Tibial nerve (tissue), 4 donors: Measurements from ENCODE around the gene PDHX. TPM values are rescaled to one million over a fixed set of nuclear protein-coding genes. Genes with fewer than 3 reads are reported as not detected.
"Not testable (repeated sequence)": the region's sequence is repeated elsewhere in the genome, so short reads cannot be mapped to it uniquely, and the experiment has no call there.

Experiments used
- DNase-seq, 2 donors: peaks; one replicate each; pipeline ENCODE4 v3.0.0-alpha.2; 2019; ENCODE audit warnings: low spot score in 2 of 2
- H3K27ac ChIP-seq, 4 donors: fragments of 200-600 bp; sonication (generic) in 3 of 4; one replicate each; pipeline ENCODE4 v1.5.1; 2017 to 2019; ENCODE audit warnings: mild to moderate bottlenecking in 1 of 4
- H3K27me3 ChIP-seq, 2 donors: fragments of 200-600 bp; sonication (generic) in 1 of 2; one replicate each; pipeline versions ENCODE4 v1.5.1 to v1.6.0; 2017 to 2019
- H3K36me3 ChIP-seq, 3 donors: fragments of 200-600 bp; sonication (generic); one replicate each; pipeline ENCODE4 v1.5.1; 2018 to 2019
- H3K4me1 ChIP-seq, 4 donors: fragments of 200-600 bp; sonication (generic) in 3 of 4; one replicate each; pipeline ENCODE4 v1.5.1; 2017 to 2019
- H3K4me3 ChIP-seq, 4 donors: fragments of 200-600 bp; sonication (generic) in 3 of 4; one replicate each; pipeline ENCODE4 v1.5.1; 2017 to 2019; ENCODE audit warnings: mild to moderate bottlenecking in 1 of 4, moderate library complexity in 1 of 4
- H3K9me3 ChIP-seq, 4 donors: fragments of 200-600 bp; sonication (generic) in 3 of 4; one replicate each; pipeline ENCODE4 v1.5.1; 2017 to 2019
- EP300 ChIP-seq, 2 donors: sonication (generic); formaldehyde crosslinking; IDR thresholded peaks; one replicate each; pipeline ENCODE4 v1.6.1; 2017; ENCODE audit warnings: antibody characterized with exemption in 2 of 2, mild to moderate bottlenecking in 1 of 2
- POLR2A ChIP-seq, 2 donors: fragments of 450-650 bp; IDR thresholded peaks; one replicate each; pipeline ENCODE4 v1.6.1; 2017; ENCODE audit warnings: antibody characterized with exemption in 2 of 2, mild to moderate bottlenecking in 2 of 2, moderate library complexity in 2 of 2
- WGBS, 2 donors: methylation state at CpG; one replicate each; pipeline ENCODE4 v1.1.5; 2018; 5-methylcytosine and 5-hydroxymethylcytosine counted together
- total RNA-seq, 4 donors: library from RNA; depleted of rRNA; stranded (reverse); fragments of >200 nt; gene quantifications; one replicate each; pipeline ENCODE4 v1.1.0, GENCODE V29; 2016
- TF ChIP-seq, protein P1 (sequence below), 5 experiments: fragments of 200-600 bp in 3 of 5; fragments of 450-650 bp in 2 of 5; sonication (generic) in 3 of 5; IDR thresholded peaks; one replicate each; pipeline ENCODE4 v1.5.1; 2016 to 2019; ENCODE audit warnings: antibody characterized with exemption in 5 of 5, mild to moderate bottlenecking in 3 of 5, moderate library complexity in 2 of 5

Gene PDHX
- total RNA-seq, 4 donors from 2014 or later: 18.8 to 30.6 (median 23.2) TPM

DNA sequence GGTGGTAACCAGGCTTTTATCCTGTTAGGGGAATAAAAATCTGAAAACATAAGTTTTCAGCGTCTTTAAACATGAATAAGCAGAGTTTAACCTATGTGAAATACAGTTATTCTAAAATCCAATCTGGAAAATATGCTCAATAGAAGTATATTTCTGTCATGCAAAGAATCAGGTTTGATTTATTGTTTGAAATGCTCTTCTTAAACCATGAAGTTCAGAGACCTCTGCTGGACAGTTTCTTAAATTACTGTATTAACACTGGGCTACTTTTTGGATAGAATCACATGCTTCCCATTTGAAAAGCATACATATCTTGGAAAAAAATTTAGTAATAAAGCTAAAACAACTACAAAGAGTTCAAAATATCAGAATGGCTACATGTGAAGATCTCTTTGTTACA lies 25.6 kb upstream of the PDHX start:
- Histone ChIP-seq H3K27ac (no peak overlapping the region), H3K36me3 (peaks cover 0 to 22% (median 0%) of the 10 kb centered on the region in 3 donors), H3K9me3 (no peaks in the 10 kb centered on the region), H3K4me3 (no peak overlapping the region), H3K27me3 (no peaks in the 10 kb centered on the region), H3K4me1 (peaks cover 0 to 26% (median 2%) of the 10 kb centered on the region in 4 donors)
- 49 to 63% methylated on average over 1 of the region's 1 CpG for WGBS, 2 donors
- TF ChIP-seq, protein P1, sequence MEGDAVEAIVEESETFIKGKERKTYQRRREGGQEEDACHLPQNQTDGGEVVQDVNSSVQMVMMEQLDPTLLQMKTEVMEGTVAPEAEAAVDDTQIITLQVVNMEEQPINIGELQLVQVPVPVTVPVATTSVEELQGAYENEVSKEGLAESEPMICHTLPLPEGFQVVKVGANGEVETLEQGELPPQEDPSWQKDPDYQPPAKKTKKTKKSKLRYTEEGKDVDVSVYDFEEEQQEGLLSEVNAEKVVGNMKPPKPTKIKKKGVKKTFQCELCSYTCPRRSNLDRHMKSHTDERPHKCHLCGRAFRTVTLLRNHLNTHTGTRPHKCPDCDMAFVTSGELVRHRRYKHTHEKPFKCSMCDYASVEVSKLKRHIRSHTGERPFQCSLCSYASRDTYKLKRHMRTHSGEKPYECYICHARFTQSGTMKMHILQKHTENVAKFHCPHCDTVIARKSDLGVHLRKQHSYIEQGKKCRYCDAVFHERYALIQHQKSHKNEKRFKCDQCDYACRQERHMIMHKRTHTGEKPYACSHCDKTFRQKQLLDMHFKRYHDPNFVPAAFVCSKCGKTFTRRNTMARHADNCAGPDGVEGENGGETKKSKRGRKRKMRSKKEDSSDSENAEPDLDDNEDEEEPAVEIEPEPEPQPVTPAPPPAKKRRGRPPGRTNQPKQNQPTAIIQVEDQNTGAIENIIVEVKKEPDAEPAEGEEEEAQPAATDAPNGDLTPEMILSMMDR (IDR thresholded peaks at IDR 0.05): peak; percentile 17 to 60 (median 42)
- TF ChIP-seq EP300 (IDR thresholded peaks at IDR 0.05): no peak
- no peak for DNase-seq

- no peaks in the 10 kb centered on the region for H3K9me3 ChIP-seq
- TF ChIP-seq EP300 (IDR thresholded peaks at IDR 0.05) (no peak), POLR2A (IDR thresholded peaks at IDR 0.05) (no peak)
- TF ChIP-seq, protein P1 (IDR thresholded peaks at IDR 0.05): no peak
- no peak overlapping the region for H3K4me3 ChIP-seq
- H3K36me3 ChIP-seq: peaks cover 0 to 20% (median 0%) of the 10 kb centered on the region in 3 donors
- H3K27ac ChIP-seq: no peak overlapping the region
- peaks cover 0 to 26% (median 2%) of the 10 kb centered on the region in 4 donors for H3K4me1 ChIP-seq
- no peak for DNase-seq
- H3K27me3 ChIP-seq: no peaks in the 10 kb centered on the region
- 35 to 36% methylated on average over 3 of the region's 3 CpGs for WGBS, 2 donors
Observed at GRCh38 chr11:34891611-34892010, 24.8 kb upstream of the PDHX start.

DNA sequence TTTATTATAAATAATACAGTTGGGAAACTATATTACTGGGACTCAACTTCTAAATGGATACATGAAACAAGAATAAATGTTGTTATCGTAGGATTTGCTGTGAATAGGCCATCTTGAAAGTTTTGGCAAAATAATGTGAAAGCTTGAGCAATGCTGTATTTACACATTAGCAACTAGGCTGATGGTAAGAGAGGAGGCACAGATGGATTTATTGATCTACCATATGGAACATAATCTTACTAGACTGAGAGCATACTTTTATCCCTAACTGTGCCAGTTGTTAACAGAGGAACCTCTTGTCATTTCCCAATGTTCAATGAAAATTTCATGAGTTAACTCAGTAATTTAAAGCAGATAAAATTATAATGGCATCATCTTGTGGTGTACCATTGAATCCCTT lies 23.0 kb upstream of the PDHX start:
- H3K27me3 ChIP-seq: no peaks in the 10 kb centered on the region
- 88 to 89% methylated on average over 1 of the region's 1 CpG for WGBS, 2 donors
- no peak for DNase-seq
- no peak overlapping the region for H3K4me3 ChIP-seq
- peaks cover 0 to 3% (median 0%) of the 10 kb centered on the region in 3 donors for H3K36me3 ChIP-seq
- no peak for TF ChIP-seq POLR2A (IDR thresholded peaks at IDR 0.05)
- peaks cover 0 to 26% (median 2%) of the 10 kb centered on the region in 4 donors for H3K4me1 ChIP-seq
- peaks cover 0 to 7% (median 0%) of the 10 kb centered on the region in 4 donors for H3K9me3 ChIP-seq
- no peak overlapping the region for H3K27ac ChIP-seq

GRCh38 chr11:34896191-34896590 lies 20.2 kb upstream of the PDHX start:
- Histone ChIP-seq H3K36me3 (peaks cover 0 to 13% (median 0%) of the 10 kb centered on the region in 3 donors), H3K9me3 (peaks cover 0 to 33% (median 15%) of the 10 kb centered on the region in 4 donors), H3K4me1 (peaks cover 0 to 14% (median 1%) of the 10 kb centered on the region in 4 donors)
- not testable (repeated sequence) for DNase-seq, H3K27ac ChIP-seq, H3K27me3 ChIP-seq, H3K4me3 ChIP-seq
- WGBS, 2 donors: 94 to 97% methylated on average over 3 of the region's 3 CpGs

DNA sequence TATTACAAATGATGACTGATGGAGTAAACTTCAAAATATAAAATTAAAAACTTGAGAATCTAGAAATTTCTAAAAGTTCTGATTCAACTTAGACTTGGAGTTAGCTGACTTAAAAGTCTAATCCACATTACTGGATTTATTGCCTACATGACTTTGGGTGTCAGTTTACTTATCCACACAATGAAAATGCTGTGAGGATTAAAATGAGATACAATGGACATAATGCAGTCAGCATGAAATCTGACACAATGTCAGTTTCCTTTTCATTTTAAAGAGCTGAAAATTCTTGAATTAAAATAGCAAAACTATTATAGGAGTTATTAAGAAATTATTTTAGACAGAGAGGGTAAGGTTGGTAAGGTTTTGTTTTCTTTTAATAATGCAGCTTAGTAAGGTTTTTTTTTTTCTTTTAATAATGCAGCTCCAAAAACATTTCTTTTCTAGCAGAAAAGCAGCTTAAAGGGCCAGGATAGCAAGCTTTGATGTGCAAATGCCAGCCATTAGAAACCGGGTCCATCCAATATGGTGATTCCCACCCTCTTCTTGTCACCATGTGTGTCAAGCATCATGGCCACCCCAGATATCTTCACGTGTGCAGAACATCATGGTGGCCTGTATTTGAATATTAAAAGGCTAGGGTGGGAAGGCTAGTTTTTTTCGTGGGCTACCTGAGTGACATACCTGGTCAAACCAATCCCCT lies 19.1 kb upstream of the PDHX start:
- no peak for TF ChIP-seq POLR2A (IDR thresholded peaks at IDR 0.05)
- TF ChIP-seq, protein P1 (IDR thresholded peaks at IDR 0.05): no peak
- TF ChIP-seq EP300 (IDR thresholded peaks at IDR 0.05): no peak
- H3K27ac ChIP-seq: no peak overlapping the region
- peaks cover 0 to 5% (median 0%) of the 10 kb centered on the region in 4 donors for H3K4me1 ChIP-seq
- no peaks in the 10 kb centered on the region for H3K27me3 ChIP-seq
- DNase-seq: no peak
- 93 to 96% methylated on average over 3 of the region's 3 CpGs for WGBS, 2 donors
- H3K4me3 ChIP-seq: no peak overlapping the region
- peaks cover 0 to 23% (median 0%) of the 10 kb centered on the region in 3 donors for H3K36me3 ChIP-seq
- H3K9me3 ChIP-seq: peaks cover 0 to 45% (median 15%) of the 10 kb centered on the region in 4 donors

GRCh38 chr11:34898474-34898873 lies 17.9 kb upstream of the PDHX start:
- no peaks in the 10 kb centered on the region for H3K4me1 ChIP-seq
- H3K27me3 ChIP-seq: no peaks in the 10 kb centered on the region
- peaks cover 0 to 47% (median 15%) of the 10 kb centered on the region in 4 donors for H3K9me3 ChIP-seq
- peaks cover 0 to 23% (median 0%) of the 10 kb centered on the region in 3 donors for H3K36me3 ChIP-seq
- H3K4me3 ChIP-seq: no peak overlapping the region
- no peak overlapping the region for H3K27ac ChIP-seq
- no peak for DNase-seq
- no peak for TF ChIP-seq POLR2A (IDR thresholded peaks at IDR 0.05)
- TF ChIP-seq, protein P1 (IDR thresholded peaks at IDR 0.05): no peak
- no peak for TF ChIP-seq EP300 (IDR thresholded peaks at IDR 0.05)
- 82 to 96% methylated on average over 9 to 10 of the region's 10 CpGs for WGBS, 2 donors
